Fibroblast of the aortic adventitia (primary cell): ENCODE measurements around the gene KPNA6. TPM values are rescaled to one million over a fixed set of nuclear protein-coding genes. Genes with fewer than 3 reads are reported as not detected.
A peak's percentile ranks its signal among the peaks of the same experiment; 100 is the strongest.

ENCODE experiments used
- DNase-seq: peaks from one replicate; pipeline ENCODE4 v3.0.0-alpha.2; 2010; ENCODE audit warnings: low read depth
- H3K4me3 ChIP-seq: 2 replicates; pipeline ENCODE4 v1.5.1; 2011; ENCODE audit warnings: low read depth, mild to moderate bottlenecking, control low read depth, low read length, moderate library complexity
- CTCF ChIP-seq: IDR thresholded peaks from 2 replicates; pipeline ENCODE4 v1.5.1; 2011; ENCODE audit warnings: mild to moderate bottlenecking, low read length, control low read depth, inconsistent platforms; ENCODE audit not compliant: insufficient read depth
- total RNA-seq: library from RNA; depleted of rRNA; stranded (reverse); fragments of >200 nt; gene quantifications from 2 replicates; pipeline ENCODE4 v1.2.3, GENCODE V29; 2012; ENCODE audit warnings: low replicate concordance

Gene KPNA6
- total RNA-seq, 1 donor, result 56.2 TPM

- no peak for TF ChIP-seq CTCF
- no peak for DNase-seq
- peak overlapping the region; percentile 65 for H3K4me3 ChIP-seq
These were observed 73.2 kb downstream of the KPNA6 start for GRCh38 chr1:32181065-32181464.

- DNase-seq, result no peak
These were observed 73.7 kb downstream of the KPNA6 start for GRCh38 chr1:32181563-32181962.

DNA sequence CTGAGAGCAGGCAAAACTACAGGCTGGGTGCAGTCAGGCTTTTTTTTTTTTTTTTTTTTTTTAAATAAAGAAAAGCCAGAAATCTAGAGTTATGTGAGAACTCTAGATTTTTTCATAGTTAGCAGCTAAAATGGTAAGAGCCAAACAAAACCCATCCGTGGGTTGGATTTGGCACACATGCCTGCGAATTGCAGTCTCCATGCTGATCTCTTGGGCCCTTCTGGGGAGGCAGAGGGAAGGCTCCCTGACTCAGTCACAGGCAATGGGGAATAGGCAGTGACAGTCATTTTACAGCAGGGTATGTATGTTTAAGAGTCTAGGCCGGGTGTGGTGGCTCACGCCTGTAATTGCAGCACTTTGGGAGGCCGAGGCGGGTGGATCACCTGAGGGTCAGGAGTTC lies 74.2 kb downstream of the KPNA6 start:
- peak; percentile 53 for DNase-seq
- no peak for TF ChIP-seq CTCF
- peak overlapping the region; percentile 65 for H3K4me3 ChIP-seq

More at GRCh38 chr1:32181563-32181962, 73.7 kb downstream of the KPNA6 start:
- H3K4me3 ChIP-seq, result peak overlapping the region; percentile 65
- TF ChIP-seq CTCF, result no peak

GRCh38 chr1:32184650-32185049 lies 76.8 kb downstream of the KPNA6 start:
- TF ChIP-seq CTCF, result no peak
- H3K4me3 ChIP-seq, result no peak overlapping the region
- no peak for DNase-seq

DNA sequence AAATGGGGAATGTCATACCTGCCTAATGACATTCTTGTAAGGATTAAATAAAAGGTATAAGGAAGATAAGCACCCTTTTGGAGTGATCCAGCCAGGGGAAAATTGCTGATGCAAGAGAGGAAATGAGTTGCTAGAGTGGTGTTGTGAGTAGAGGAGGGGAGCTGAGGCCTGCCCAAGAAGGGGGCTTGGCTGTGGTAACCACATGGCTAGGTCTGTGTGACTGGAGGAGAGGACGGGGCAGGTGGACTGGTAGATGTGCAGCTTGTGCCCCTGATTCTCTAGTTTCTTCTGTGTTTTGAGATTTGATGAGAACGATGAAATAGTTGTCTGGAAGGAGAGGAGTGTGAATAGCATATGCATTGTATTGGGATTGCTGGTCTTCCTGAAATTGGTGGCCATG lies 78.2 kb downstream of the KPNA6 start:
- H3K4me3 ChIP-seq, result no peak overlapping the region
- no peak for TF ChIP-seq CTCF
- no peak for DNase-seq

DNA sequence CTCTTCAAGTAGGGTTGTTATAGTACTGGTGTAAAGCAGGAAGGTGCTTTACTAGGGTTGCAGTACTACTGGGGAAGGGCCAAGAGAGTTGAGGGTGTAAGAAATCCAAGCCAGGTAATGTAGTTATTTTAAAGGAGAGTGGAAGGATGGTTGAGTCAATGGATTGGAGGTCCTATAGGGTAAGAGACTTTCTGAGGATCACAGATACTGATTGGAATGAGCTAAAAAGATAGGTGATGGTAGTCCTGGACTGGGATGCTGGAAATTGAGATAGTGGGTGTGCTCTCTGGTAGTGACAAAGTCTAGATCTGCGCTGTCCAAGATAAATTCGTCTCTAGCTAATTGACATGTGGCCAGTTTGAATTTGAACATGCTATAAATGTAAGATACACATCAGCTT lies 78.6 kb downstream of the KPNA6 start:
- no peak overlapping the region for H3K4me3 ChIP-seq
- DNase-seq, result no peak
- TF ChIP-seq CTCF, result no peak

- TF ChIP-seq CTCF, result no peak
- no peak overlapping the region for H3K4me3 ChIP-seq
- DNase-seq, result no peak
These were observed 80.0 kb downstream of the KPNA6 start for GRCh38 chr1:32187850-32188249.
